Liver (tissue), 9 donors: ENCODE data around the gene CTAGE9. TPM values are rescaled to one million over a fixed set of nuclear protein-coding genes. Genes with fewer than 3 reads are reported as not detected.
"Not testable (repeated sequence)": the region's sequence is repeated elsewhere in the genome, so short reads cannot be mapped to it uniquely, and the experiment has no call there.

Source experiments
- DNase-seq: peaks from one replicate; pipeline ENCODE4 v3.0.0-alpha.2; 2017; ENCODE audit warnings: low spot score
- H3K27ac ChIP-seq, 2 donors: one replicate each; pipeline ENCODE4 v1.7.0; 2013; ENCODE audit warnings: inconsistent platforms in 2 of 2, low read length in 2 of 2, control low read depth in 1 of 2, low read depth in 1 of 2, mild to moderate bottlenecking in 1 of 2
- H3K27me3 ChIP-seq, 4 donors: one replicate each; pipeline versions ENCODE4 v1.6.1 to v1.7.0; 2013; ENCODE audit warnings: low read length in 3 of 4, inconsistent platforms in 1 of 4, mild to moderate bottlenecking in 1 of 4, moderate library complexity in 1 of 4; ENCODE audit not compliant: control insufficient read depth in 4 of 4, insufficient read depth in 4 of 4
- H3K36me3 ChIP-seq, 4 donors: one replicate each; pipeline versions ENCODE4 v1.6.1 to v1.7.0; 2013; ENCODE audit warnings: low read length in 3 of 4, mild to moderate bottlenecking in 3 of 4, low read depth in 1 of 4, moderate library complexity in 1 of 4; ENCODE audit not compliant: control insufficient read depth in 4 of 4, insufficient read depth in 3 of 4
- H3K4me1 ChIP-seq, 4 donors: one replicate each; pipeline versions ENCODE4 v1.6.1 to v1.7.0; 2013; ENCODE audit warnings: low read length in 3 of 4, mild to moderate bottlenecking in 3 of 4, moderate library complexity in 1 of 4; ENCODE audit not compliant: control insufficient read depth in 4 of 4, insufficient read depth in 4 of 4
- H3K4me3 ChIP-seq, 3 donors: one replicate each; pipeline versions ENCODE4 v1.6.1 to v1.7.0; 2013; ENCODE audit warnings: low read length in 3 of 3, control low read depth in 1 of 3, low read depth in 1 of 3, mild to moderate bottlenecking in 1 of 3
- H3K9ac ChIP-seq, 2 donors: one replicate each; pipeline ENCODE4 v1.7.0; 2013; ENCODE audit warnings: low read length in 2 of 2, mild to moderate bottlenecking in 2 of 2, moderate library complexity in 2 of 2, control low read depth in 1 of 2, low read depth in 1 of 2
- H3K9me3 ChIP-seq, 4 donors: one replicate each; pipeline versions ENCODE4 v1.6.1 to v1.7.0; 2013; ENCODE audit warnings: low read length in 3 of 4; ENCODE audit not compliant: control insufficient read depth in 4 of 4
- EGR1 ChIP-seq, 2 donors: IDR thresholded peaks; 2 replicates each; pipeline ENCODE4 v1.6.1; 2016 to 2018; ENCODE audit warnings: antibody characterized with exemption in 2 of 2, low read depth in 2 of 2
- FOXA1 ChIP-seq: IDR thresholded peaks from 2 replicates; pipeline ENCODE4 v1.6.1; 2016; ENCODE audit warnings: antibody characterized with exemption
- FOXA2 ChIP-seq: IDR thresholded peaks from 2 replicates; pipeline ENCODE4 v1.6.1; 2016; ENCODE audit warnings: antibody characterized with exemption
- GABPA ChIP-seq, 2 donors: IDR thresholded peaks in 1 of 2; conservative IDR thresholded peaks in 1 of 2; 2 replicates each; pipeline ENCODE4 v1.6.1; 2016; ENCODE audit warnings: antibody characterized with exemption in 2 of 2, mild to moderate bottlenecking in 1 of 2, moderate library complexity in 1 of 2
- HNF4A ChIP-seq, 2 donors: conservative IDR thresholded peaks; 2 replicates each; pipeline ENCODE4 v1.6.1; 2016; ENCODE audit warnings: antibody characterized with exemption in 2 of 2, mild to moderate bottlenecking in 2 of 2
- HNF4G ChIP-seq: IDR thresholded peaks from 2 replicates; pipeline ENCODE4 v1.6.1; 2016; ENCODE audit warnings: antibody characterized with exemption
- NR2F2 ChIP-seq: IDR thresholded peaks from 2 replicates; pipeline ENCODE4 v1.6.1; 2016; ENCODE audit warnings: antibody characterized with exemption
- RAD21 ChIP-seq, 2 donors: IDR thresholded peaks; 2 replicates each; pipeline ENCODE4 v1.6.1; 2016; ENCODE audit warnings: antibody characterized with exemption in 2 of 2, mild to moderate bottlenecking in 2 of 2
- RXRA ChIP-seq, 2 donors: IDR thresholded peaks; 2 replicates each; pipeline ENCODE4 v1.6.1; 2017 to 2018; ENCODE audit warnings: antibody characterized with exemption in 2 of 2, mild to moderate bottlenecking in 1 of 2
- SP1 ChIP-seq: IDR thresholded peaks from 2 replicates; pipeline ENCODE4 v1.6.1; 2018; ENCODE audit warnings: antibody characterized with exemption, mild to moderate bottlenecking
- TAF1 ChIP-seq: conservative IDR thresholded peaks from 2 replicates; pipeline ENCODE4 v1.6.1; 2016; ENCODE audit warnings: antibody characterized with exemption, mild to moderate bottlenecking
- YY1 ChIP-seq: IDR thresholded peaks from 2 replicates; pipeline ENCODE4 v1.6.1; 2016; ENCODE audit warnings: antibody characterized with exemption, mild to moderate bottlenecking
- WGBS: extraction: QIAGEN DNeasy Blood & Tissue Kit; methylation state at CpG from one replicate; pipeline ENCODE4 v1.1.7; 2013; 5-methylcytosine and 5-hydroxymethylcytosine counted together
- polyA plus RNA-seq, 2 donors: library from polyadenylated mRNA; stranded (reverse) in 1 of 2; unstranded in 1 of 2; fragments of 200-250 nt in 1 of 2; fragments of >200 nt in 1 of 2; fragmentation: Nextera tagmentation in 1 of 2; extraction: Ambion mirVana in 1 of 2; gene quantifications; one replicate each; pipeline versions ENCODE4 v1.2.1 to v1.2.3, GENCODE V29; 2013 to 2015
- total RNA-seq, 2 donors: library from RNA; depleted of rRNA; stranded (reverse); fragments of >200 nt; gene quantifications; one replicate each; pipeline ENCODE4 v1.2.3, GENCODE V29; 2014
- TF ChIP-seq, protein P1 (sequence below): IDR thresholded peaks from 2 replicates; pipeline ENCODE4 v1.6.1; 2016; ENCODE audit warnings: antibody characterized with exemption
- TF ChIP-seq, protein P2 (sequence below): IDR thresholded peaks from 2 replicates; pipeline ENCODE4 v1.6.1; 2016; ENCODE audit warnings: antibody characterized with exemption
- TF ChIP-seq, protein P3 (sequence below): IDR thresholded peaks from 2 replicates; pipeline ENCODE4 v1.6.1; 2016; ENCODE audit warnings: antibody characterized with exemption, mild to moderate bottlenecking
- TF ChIP-seq, protein P4 (sequence below): fragments of 150-350 bp; IDR thresholded peaks from 2 replicates; pipeline ENCODE4 v1.5.1; 2017; ENCODE audit warnings: improper control_type of control experiment, low read depth, low read length; ENCODE audit not compliant: missing input control
- donor health status: healthy.
- donor health status: healthy.
- donor health status: healthy.
- donor health status: healthy.
- donor health status: healthy.

The CTAGE9 gene, protein sequence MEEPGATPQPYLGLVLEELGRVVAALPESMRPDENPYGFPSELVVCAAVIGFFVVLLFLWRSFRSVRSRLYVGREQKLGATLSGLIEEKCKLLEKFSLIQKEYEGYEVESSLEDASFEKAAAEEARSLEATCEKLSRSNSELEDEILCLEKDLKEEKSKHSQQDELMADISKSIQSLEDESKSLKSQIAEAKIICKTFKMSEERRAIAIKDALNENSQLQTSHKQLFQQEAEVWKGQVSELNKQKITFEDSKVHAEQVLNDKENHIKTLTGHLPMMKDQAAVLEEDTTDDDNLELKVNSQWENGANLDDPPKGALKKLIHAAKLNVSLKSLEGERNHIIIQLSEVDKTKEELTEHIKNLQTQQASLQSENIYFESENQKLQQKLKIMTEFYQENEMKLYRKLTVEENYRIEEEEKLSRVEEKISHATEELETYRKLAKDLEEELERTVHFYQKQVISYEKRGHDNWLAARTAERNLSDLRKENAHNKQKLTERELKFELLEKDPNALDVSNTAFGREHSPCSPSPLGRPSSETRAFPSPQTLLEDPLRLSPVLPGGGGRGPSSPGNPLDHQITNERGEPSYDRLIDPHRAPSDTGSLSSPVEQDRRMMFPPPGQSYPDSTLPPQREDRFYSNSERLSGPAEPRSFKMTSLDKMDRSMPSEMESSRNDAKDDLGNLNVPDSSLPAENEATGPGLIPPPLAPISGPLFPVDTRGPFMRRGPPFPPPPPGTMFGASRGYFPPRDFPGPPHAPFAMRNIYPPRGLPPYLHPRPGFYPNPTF
- total RNA-seq = not detected
- not detected for polyA plus RNA-seq

DNA sequence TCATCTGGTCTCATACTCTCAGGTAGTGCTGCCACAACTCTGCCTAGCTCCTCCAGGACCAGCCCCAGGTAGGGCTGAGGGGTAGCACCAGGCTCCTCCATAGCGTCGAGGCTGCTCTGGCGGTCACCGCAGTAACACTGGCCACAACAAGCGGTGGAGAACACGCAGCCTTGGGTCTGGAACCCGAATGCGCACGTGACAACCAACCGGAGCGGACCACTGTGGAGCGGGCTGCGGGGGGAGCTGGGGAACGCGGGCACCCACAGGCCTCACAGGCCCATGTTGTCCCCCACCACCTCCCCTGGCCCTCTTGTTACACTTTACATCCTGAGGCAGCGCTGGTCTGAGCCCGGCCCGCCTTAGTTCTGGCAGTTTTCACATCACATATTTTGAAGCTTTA lies at the start of gene CTAGE9:
TSS of gene CTAGE9 (minus strand) at position 101 of the 400 bp plus-strand sequence. CDS start at position 101, 0 bp downstream.
- not testable (repeated sequence) for DNase-seq, H3K9me3 ChIP-seq, H3K27me3 ChIP-seq, H3K4me1 ChIP-seq, H3K27ac ChIP-seq, H3K36me3 ChIP-seq, H3K9ac ChIP-seq, H3K4me3 ChIP-seq
- 89% methylated on average over 7 of the region's 18 CpGs for WGBS

DNA sequence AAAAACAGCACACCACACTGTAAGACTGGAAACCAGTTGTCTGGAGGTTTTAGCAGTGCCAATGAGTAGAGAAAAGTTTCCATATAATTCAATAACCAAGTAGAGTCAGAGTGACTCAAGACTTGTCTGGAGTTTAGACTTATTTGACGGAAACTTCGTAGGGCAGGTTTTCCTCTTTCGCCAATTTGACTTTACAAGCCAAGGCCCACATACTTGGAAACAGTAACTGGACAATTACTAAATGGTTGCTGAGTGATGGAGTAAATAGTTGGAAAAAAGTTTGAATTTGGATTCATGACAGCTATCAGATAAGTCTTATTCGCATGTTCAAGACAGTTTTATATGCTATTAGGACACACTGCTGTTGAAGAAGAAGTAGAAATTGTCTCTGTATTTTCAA lies 48.1 kb upstream of the CTAGE9 start:
- no peaks in the 10 kb centered on the region for H3K9me3 ChIP-seq
- no peaks in the 10 kb centered on the region for H3K27me3 ChIP-seq
- no peak overlapping the region for H3K9ac ChIP-seq
- TF ChIP-seq RAD21 (IDR thresholded peaks at IDR 0.05) = no peak
- TF ChIP-seq GABPA (IDR thresholded peaks at IDR 0.05 in 1 of 2, conservative IDR thresholded peaks at IDR 0.05 in 1 of 2) = no peak
- TF ChIP-seq FOXA1 = no peak
- TF ChIP-seq YY1 = no peak
- no peak for TF ChIP-seq RXRA (IDR thresholded peaks at IDR 0.05)
- TF ChIP-seq HNF4A (conservative IDR thresholded peaks at IDR 0.05) = no peak
- TF ChIP-seq, protein P1, sequence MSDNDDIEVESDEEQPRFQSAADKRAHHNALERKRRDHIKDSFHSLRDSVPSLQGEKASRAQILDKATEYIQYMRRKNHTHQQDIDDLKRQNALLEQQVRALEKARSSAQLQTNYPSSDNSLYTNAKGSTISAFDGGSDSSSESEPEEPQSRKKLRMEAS = no peak
- no peak overlapping the region for H3K27ac ChIP-seq
- WGBS = 96% methylated on average over 4 of the region's 4 CpGs
- H3K4me1 ChIP-seq = no peaks in the 10 kb centered on the region
- DNase-seq = no peak
- H3K4me3 ChIP-seq = no peak overlapping the region
- H3K36me3 ChIP-seq = no peaks in the 10 kb centered on the region

DNA sequence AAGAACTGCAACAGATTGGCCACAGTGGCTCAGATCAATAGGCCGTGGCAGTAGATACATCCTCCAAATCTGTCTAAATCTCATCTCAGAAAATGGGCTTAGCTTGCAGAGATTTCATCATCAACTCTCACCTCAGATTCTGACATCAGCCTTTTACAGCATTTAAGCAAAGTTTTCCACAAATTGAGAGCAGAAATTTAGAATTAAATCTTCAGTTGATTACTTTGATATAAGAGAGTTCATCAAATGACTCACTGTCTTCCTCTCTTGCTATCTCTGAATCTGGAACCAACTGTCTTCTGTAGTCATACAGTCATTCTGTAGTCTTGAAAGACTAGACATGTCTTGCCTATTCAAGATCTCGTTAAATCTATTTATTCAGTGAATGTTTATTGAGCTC lies 45.2 kb upstream of the CTAGE9 start:
- Histone ChIP-seq H3K27ac (no peak overlapping the region), H3K9me3 (no peaks in the 10 kb centered on the region), H3K27me3 (no peaks in the 10 kb centered on the region), H3K4me3 (no peak overlapping the region), H3K36me3 (no peaks in the 10 kb centered on the region), H3K4me1 (no peaks in the 10 kb centered on the region), H3K9ac (no peak overlapping the region)
- no peak for DNase-seq
- TF ChIP-seq FOXA2 = no peak
- TF ChIP-seq SP1 = no peak
- no peak for TF ChIP-seq HNF4G
- TF ChIP-seq, protein P2, sequence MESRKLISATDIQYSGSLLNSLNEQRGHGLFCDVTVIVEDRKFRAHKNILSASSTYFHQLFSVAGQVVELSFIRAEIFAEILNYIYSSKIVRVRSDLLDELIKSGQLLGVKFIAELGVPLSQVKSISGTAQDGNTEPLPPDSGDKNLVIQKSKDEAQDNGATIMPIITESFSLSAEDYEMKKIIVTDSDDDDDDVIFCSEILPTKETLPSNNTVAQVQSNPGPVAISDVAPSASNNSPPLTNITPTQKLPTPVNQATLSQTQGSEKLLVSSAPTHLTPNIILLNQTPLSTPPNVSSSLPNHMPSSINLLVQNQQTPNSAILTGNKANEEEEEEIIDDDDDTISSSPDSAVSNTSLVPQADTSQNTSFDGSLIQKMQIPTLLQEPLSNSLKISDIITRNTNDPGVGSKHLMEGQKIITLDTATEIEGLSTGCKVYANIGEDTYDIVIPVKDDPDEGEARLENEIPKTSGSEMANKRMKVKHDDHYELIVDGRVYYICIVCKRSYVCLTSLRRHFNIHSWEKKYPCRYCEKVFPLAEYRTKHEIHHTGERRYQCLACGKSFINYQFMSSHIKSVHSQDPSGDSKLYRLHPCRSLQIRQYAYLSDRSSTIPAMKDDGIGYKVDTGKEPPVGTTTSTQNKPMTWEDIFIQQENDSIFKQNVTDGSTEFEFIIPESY = no peak
- TF ChIP-seq NR2F2 = no peak
- no peak for TF ChIP-seq TAF1
- TF ChIP-seq, protein P3, sequence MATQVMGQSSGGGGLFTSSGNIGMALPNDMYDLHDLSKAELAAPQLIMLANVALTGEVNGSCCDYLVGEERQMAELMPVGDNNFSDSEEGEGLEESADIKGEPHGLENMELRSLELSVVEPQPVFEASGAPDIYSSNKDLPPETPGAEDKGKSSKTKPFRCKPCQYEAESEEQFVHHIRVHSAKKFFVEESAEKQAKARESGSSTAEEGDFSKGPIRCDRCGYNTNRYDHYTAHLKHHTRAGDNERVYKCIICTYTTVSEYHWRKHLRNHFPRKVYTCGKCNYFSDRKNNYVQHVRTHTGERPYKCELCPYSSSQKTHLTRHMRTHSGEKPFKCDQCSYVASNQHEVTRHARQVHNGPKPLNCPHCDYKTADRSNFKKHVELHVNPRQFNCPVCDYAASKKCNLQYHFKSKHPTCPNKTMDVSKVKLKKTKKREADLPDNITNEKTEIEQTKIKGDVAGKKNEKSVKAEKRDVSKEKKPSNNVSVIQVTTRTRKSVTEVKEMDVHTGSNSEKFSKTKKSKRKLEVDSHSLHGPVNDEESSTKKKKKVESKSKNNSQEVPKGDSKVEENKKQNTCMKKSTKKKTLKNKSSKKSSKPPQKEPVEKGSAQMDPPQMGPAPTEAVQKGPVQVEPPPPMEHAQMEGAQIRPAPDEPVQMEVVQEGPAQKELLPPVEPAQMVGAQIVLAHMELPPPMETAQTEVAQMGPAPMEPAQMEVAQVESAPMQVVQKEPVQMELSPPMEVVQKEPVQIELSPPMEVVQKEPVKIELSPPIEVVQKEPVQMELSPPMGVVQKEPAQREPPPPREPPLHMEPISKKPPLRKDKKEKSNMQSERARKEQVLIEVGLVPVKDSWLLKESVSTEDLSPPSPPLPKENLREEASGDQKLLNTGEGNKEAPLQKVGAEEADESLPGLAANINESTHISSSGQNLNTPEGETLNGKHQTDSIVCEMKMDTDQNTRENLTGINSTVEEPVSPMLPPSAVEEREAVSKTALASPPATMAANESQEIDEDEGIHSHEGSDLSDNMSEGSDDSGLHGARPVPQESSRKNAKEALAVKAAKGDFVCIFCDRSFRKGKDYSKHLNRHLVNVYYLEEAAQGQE = no peak
- TF ChIP-seq, protein P1 = no peak
- TF ChIP-seq RAD21 (IDR thresholded peaks at IDR 0.05) = no peak
- TF ChIP-seq EGR1 (IDR thresholded peaks at IDR 0.05; ENCODE audit: low read depth in 2 of 2) = no peak
- TF ChIP-seq, protein P4, sequence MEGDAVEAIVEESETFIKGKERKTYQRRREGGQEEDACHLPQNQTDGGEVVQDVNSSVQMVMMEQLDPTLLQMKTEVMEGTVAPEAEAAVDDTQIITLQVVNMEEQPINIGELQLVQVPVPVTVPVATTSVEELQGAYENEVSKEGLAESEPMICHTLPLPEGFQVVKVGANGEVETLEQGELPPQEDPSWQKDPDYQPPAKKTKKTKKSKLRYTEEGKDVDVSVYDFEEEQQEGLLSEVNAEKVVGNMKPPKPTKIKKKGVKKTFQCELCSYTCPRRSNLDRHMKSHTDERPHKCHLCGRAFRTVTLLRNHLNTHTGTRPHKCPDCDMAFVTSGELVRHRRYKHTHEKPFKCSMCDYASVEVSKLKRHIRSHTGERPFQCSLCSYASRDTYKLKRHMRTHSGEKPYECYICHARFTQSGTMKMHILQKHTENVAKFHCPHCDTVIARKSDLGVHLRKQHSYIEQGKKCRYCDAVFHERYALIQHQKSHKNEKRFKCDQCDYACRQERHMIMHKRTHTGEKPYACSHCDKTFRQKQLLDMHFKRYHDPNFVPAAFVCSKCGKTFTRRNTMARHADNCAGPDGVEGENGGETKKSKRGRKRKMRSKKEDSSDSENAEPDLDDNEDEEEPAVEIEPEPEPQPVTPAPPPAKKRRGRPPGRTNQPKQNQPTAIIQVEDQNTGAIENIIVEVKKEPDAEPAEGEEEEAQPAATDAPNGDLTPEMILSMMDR = no peak
- TF ChIP-seq GABPA (IDR thresholded peaks at IDR 0.05 in 1 of 2, conservative IDR thresholded peaks at IDR 0.05 in 1 of 2) = no peak
- WGBS = 80% methylated on average over 2 of the region's 2 CpGs
